GM12878 (cell line): Measurements from ENCODE around the gene SYCE3. TPM values are rescaled to one million over a fixed set of nuclear protein-coding genes. Genes with fewer than 3 reads are reported as not detected.
A peak's percentile ranks its signal among the peaks of the same experiment; 100 is the strongest.

ENCODE experiments used
- BACH1 ChIP-seq: fragments of 450-650 bp; IDR thresholded peaks from 2 replicates; pipeline ENCODE4 v1.6.1; 2017; ENCODE audit warnings: mild to moderate bottlenecking, borderline replicate concordance
- BMI1 ChIP-seq: fragments of 450-650 bp; IDR thresholded peaks from 2 replicates; pipeline ENCODE4 v1.6.1; 2016; ENCODE audit warnings: mild to moderate bottlenecking, moderate library complexity, borderline replicate concordance
- CBX5 ChIP-seq: sonication (generic); IDR thresholded peaks from 2 replicates; pipeline ENCODE4 v1.6.1; 2016; ENCODE audit warnings: low read depth, moderate library complexity, mild to moderate bottlenecking, inconsistent platforms
- CHD1 ChIP-seq: IDR thresholded peaks from 2 replicates; pipeline ENCODE4 v1.6.1; 2012; ENCODE audit warnings: low read depth, low read length, improper control_type of control experiment
- HDGF ChIP-seq: fragments of 450-650 bp; IDR thresholded peaks from 2 replicates; pipeline ENCODE4 v1.6.1; 2016; ENCODE audit warnings: antibody characterized with exemption
- IRF5 ChIP-seq: fragments of 450-650 bp; IDR thresholded peaks from 2 replicates; pipeline ENCODE4 v1.6.1; 2017; ENCODE audit warnings: borderline replicate concordance
- MTA3 ChIP-seq: IDR thresholded peaks from 2 replicates; pipeline ENCODE4 v1.6.1; 2012; ENCODE audit warnings: low read length, inconsistent platforms, borderline replicate concordance
- PRDM15 ChIP-seq: fragments of 450-650 bp; formaldehyde crosslinking; IDR thresholded peaks from 2 replicates; pipeline ENCODE4 v1.4.0; 2020; ENCODE audit warnings: mild to moderate bottlenecking, moderate library complexity
- RB1 ChIP-seq: fragments of 450-650 bp; formaldehyde crosslinking; IDR thresholded peaks from 2 replicates; pipeline ENCODE4 v1.6.1; 2017; ENCODE audit warnings: mild to moderate bottlenecking, borderline replicate concordance
- RBBP5 ChIP-seq: fragments of 200-600 bp; sonication (generic); conservative IDR thresholded peaks from 2 replicates; pipeline ENCODE4 v1.6.1; 2016
- RELB ChIP-seq: fragments of 450-650 bp; IDR thresholded peaks from 2 replicates; pipeline ENCODE4 v1.6.1; 2017; ENCODE audit warnings: low read depth, mild to moderate bottlenecking, moderate library complexity
- RFX5 ChIP-seq: IDR thresholded peaks from 2 replicates; pipeline ENCODE4 v1.6.1; 2011; ENCODE audit warnings: low read depth, low read length, improper control_type of control experiment
- SMAD1 ChIP-seq: fragments of 450-650 bp; IDR thresholded peaks from 2 replicates; pipeline ENCODE4 v1.6.1; 2018; ENCODE audit warnings: mild to moderate bottlenecking, low read depth; ENCODE audit not compliant: partially characterized antibody
- SMAD5 ChIP-seq: IDR thresholded peaks from 2 replicates; pipeline ENCODE4 v1.6.1; 2016; ENCODE audit warnings: antibody characterized with exemption, low read depth
- SUZ12 ChIP-seq: fragments of 200-600 bp; sonication (generic); IDR thresholded peaks from one replicate; pipeline ENCODE4 v1.6.1; 2018; ENCODE audit warnings: antibody characterized with exemption, mild to moderate bottlenecking; ENCODE audit not compliant: unreplicated experiment
- TCF12 ChIP-seq: IDR thresholded peaks from 2 replicates; pipeline ENCODE4 v1.6.1; 2011; ENCODE audit warnings: low read depth, mild to moderate bottlenecking, low read length
- TCF3 ChIP-seq: IDR thresholded peaks from 2 replicates; pipeline ENCODE4 v1.6.1; 2012; ENCODE audit warnings: low read depth, mild to moderate bottlenecking, low read length, borderline replicate concordance; ENCODE audit not compliant: insufficient read depth
- ZBED1 ChIP-seq: IDR thresholded peaks from 2 replicates; pipeline ENCODE4 v1.6.1; 2016; ENCODE audit warnings: borderline replicate concordance
- ZNF217 ChIP-seq: fragments of 450-650 bp; IDR thresholded peaks from 2 replicates; pipeline ENCODE4 v1.6.1; 2017; ENCODE audit warnings: antibody characterized with exemption, mild to moderate bottlenecking
- ZNF592 ChIP-seq: fragments of 450-650 bp; IDR thresholded peaks from 2 replicates; pipeline ENCODE4 v1.6.1; 2017; ENCODE audit warnings: mild to moderate bottlenecking, moderate library complexity
- ZNF622 ChIP-seq: fragments of 450-650 bp; IDR thresholded peaks from 2 replicates; pipeline ENCODE4 v1.6.1; 2017; ENCODE audit warnings: mild to moderate bottlenecking, inconsistent platforms
- polyA plus RNA-seq, 11 experiments: library from polyadenylated mRNA; depleted of rRNA in 4 of 11; unstranded in 6 of 11; stranded (reverse) in 5 of 11; fragments of >200 nt; fragmentation: Nextera tagmentation in 4 of 11; fragmentation: Illumina TruSeq in 1 of 11; extraction: Ambion mirVana in 4 of 11; extraction: Trizol in 1 of 11; gene quantifications; 1 replicate in 1 of 11; 2 replicates in 10 of 11; pipeline versions ENCODE4 v1.2.1 to v1.2.3, GENCODE V29; 2011 to 2016; ENCODE audit warnings: inconsistent platforms in 2 of 11, missing spikeins in 2 of 11, low read depth in 1 of 11
- total RNA-seq, 4 experiments: library from RNA; depleted of rRNA in 3 of 4; stranded (reverse); fragments of >200 nt in 3 of 4; fragmentation: Illumina TruSeq in 1 of 4; extraction: Trizol in 1 of 4; gene quantifications; 2 replicates each; pipeline versions ENCODE4 v1.2.1 to v1.2.3, GENCODE V29; 2013 to 2021

Gene SYCE3
- total and polyA plus RNA-seq, 10 of the 15 experiments (the other 5 are each of a cell fraction or from before 2014, with no cell fraction given): 0.38 to 0.91 (median 0.76) TPM; not detected in 4

GRCh38 chr22:50544078-50544745, 18.5 kb downstream of the SYCE3 start (continued):
- TF ChIP-seq RELB (no peak), TCF12 (no peak), ZNF592 (peak; percentile 25; the same call in 1 of the 2 replicates), ZNF217 (peak; percentile 83), ZBED1 (no peak), ZNF622 (no peak), HDGF (peak; percentile 34; the same call in 1 of the 2 replicates), PRDM15 (CRISPR knock-in tag) (no peak), MTA3 (no peak), RFX5 (no peak), SMAD1 (no peak), SUZ12 (no peak), IRF5 (no peak), BMI1 (no peak), TCF3 (peak; percentile 52; the same call in 1 of the 2 replicates), BACH1 (peak; percentile 65; the same call in 1 of the 2 replicates), RBBP5 (no peak), SMAD5 (no peak), CHD1 (no peak), CBX5 (no peak), RB1 (peak; percentile 14; the same call in 1 of the 2 replicates)
